NOMO-1 treated with DMSO at 0.1 percent for 48 hours (cell line): ENCODE measurements around the gene C16orf86.
A peak's percentile ranks its signal among the peaks of the same experiment; 100 is the strongest.

ENCODE experiments used
- DNase-seq: peaks from one replicate; lab custom pipeline; 2025; ENCODE audit not compliant: unreplicated experiment; lab: John Stamatoyannopoulos, UW

C16orf86 gene

GRCh38 chr16:67666559-67667452, at the start of gene C16orf86, which contains the start of gene ENKD1:
C16orf86 (plus strand) TSS chr16:67666814; CDS start chr16:67666971, 157 bp downstream.
ENKD1 (minus strand) TSS chr16:67666750; CDS start chr16:67666442, 308 bp downstream.
- DNase-seq: peak; percentile 74

GRCh38 chr16:67628216-67628615, 38.4 kb upstream of the C16orf86 start:
- no peak for DNase-seq

GRCh38 chr16:67632415-67633172, 34.0 kb upstream of the C16orf86 start:
- DNase-seq: no peak

- no peak for DNase-seq
Observed at GRCh38 chr16:67636713-67637112, 29.9 kb upstream of the C16orf86 start.

GRCh38 chr16:67637625-67638024, 29.0 kb upstream of the C16orf86 start:
- no peak for DNase-seq

- DNase-seq: no peak
Observed at GRCh38 chr16:67641779-67642708, 24.6 kb upstream of the C16orf86 start.

- no peak for DNase-seq
Observed at GRCh38 chr16:67644038-67644437, 22.6 kb upstream of the C16orf86 start.

GRCh38 chr16:67645397-67646121, 21.1 kb upstream of the C16orf86 start:
- DNase-seq: no peak

- no peak for DNase-seq
Observed at GRCh38 chr16:67647111-67647651, 19.4 kb upstream of the C16orf86 start.

- no peak for DNase-seq
Observed at GRCh38 chr16:67647681-67648080, 18.9 kb upstream of the C16orf86 start.

GRCh38 chr16:67648088-67648763, 18.4 kb upstream of the C16orf86 start:
- no peak for DNase-seq

- DNase-seq: no peak
Observed at GRCh38 chr16:67648764-67649407, 17.7 kb upstream of the C16orf86 start.

- DNase-seq: no peak
Observed at GRCh38 chr16:67649494-67649931, 17.1 kb upstream of the C16orf86 start.

GRCh38 chr16:67650023-67650422, 16.6 kb upstream of the C16orf86 start:
- DNase-seq: no peak

GRCh38 chr16:67651039-67651438, 15.6 kb upstream of the C16orf86 start:
- no peak for DNase-seq

GRCh38 chr16:67651847-67652246, 14.8 kb upstream of the C16orf86 start:
- DNase-seq: no peak

GRCh38 chr16:67652578-67653127, 14.0 kb upstream of the C16orf86 start:
- no peak for DNase-seq

- no peak for DNase-seq
Observed at GRCh38 chr16:67653128-67653788, 13.4 kb upstream of the C16orf86 start.
